K562 (cell line): ENCODE measurements around the gene GPX7. TPM values are rescaled to one million over a fixed set of nuclear protein-coding genes. Genes with fewer than 3 reads are reported as not detected.

Source experiments
- BRCA1 ChIP-seq, 2 experiments: fragments of 450-650 bp in 1 of 2; sonication (generic) in 1 of 2; formaldehyde crosslinking in 1 of 2; IDR thresholded peaks; 2 replicates each; pipeline versions ENCODE4 v1.5.0 to v1.6.1; 2017 to 2020; ENCODE audit warnings: mild to moderate bottlenecking in 1 of 2, missing genetic modification reagents in 1 of 2
- CC2D1A ChIP-seq: fragments of 450-650 bp; IDR thresholded peaks from 2 replicates; pipeline ENCODE4 v1.6.1; 2017; ENCODE audit warnings: mild to moderate bottlenecking
- FOXK2 ChIP-seq, 2 experiments: fragments of 450-650 bp; IDR thresholded peaks in 1 of 2; conservative IDR thresholded peaks in 1 of 2; 2 replicates each; pipeline ENCODE4 v1.6.1; 2016; ENCODE audit warnings: low read depth in 2 of 2, mild to moderate bottlenecking in 1 of 2
- MIER1 ChIP-seq: fragments of 450-650 bp; IDR thresholded peaks from 2 replicates; pipeline ENCODE4 v1.6.1; 2016; ENCODE audit warnings: antibody characterized with exemption, mild to moderate bottlenecking, low read depth
- MTA2 ChIP-seq: fragments of 450-650 bp; IDR thresholded peaks from 2 replicates; pipeline ENCODE4 v1.6.1; 2016; ENCODE audit warnings: low read depth
- NEUROD1 ChIP-seq: fragments of 150-350 bp; IDR thresholded peaks from 2 replicates; pipeline ENCODE4 v1.6.1; 2014; ENCODE audit warnings: borderline replicate concordance, low read length, low read depth; ENCODE audit not compliant: partially characterized antibody
- NFATC3 ChIP-seq: fragments of 450-650 bp; IDR thresholded peaks from 2 replicates; pipeline ENCODE4 v1.6.1; 2017; ENCODE audit warnings: mild to moderate bottlenecking
- POLR2AphosphoS5 ChIP-seq: IDR thresholded peaks from 2 replicates; pipeline ENCODE4 v1.6.1; 2011; ENCODE audit warnings: mild to moderate bottlenecking, low read depth, low read length, moderate library complexity; ENCODE audit not compliant: control insufficient read depth, insufficient read depth
- SIX5 ChIP-seq, 2 experiments: IDR thresholded peaks; 2 replicates each; pipeline ENCODE4 v1.6.1; 2011; ENCODE audit warnings: low read length in 2 of 2, borderline replicate concordance in 1 of 2, low read depth in 1 of 2, mild to moderate bottlenecking in 1 of 2, moderate library complexity in 1 of 2; ENCODE audit not compliant: insufficient read depth in 1 of 2
- SMARCE1 ChIP-seq: fragments of 450-650 bp; IDR thresholded peaks from 2 replicates; pipeline ENCODE4 v1.7.1; 2016; ENCODE audit warnings: mild to moderate bottlenecking
- SRSF3 ChIP-seq: fragments of 200-400 bp; formaldehyde crosslinking; IDR thresholded peaks from 2 replicates; pipeline ENCODE4 v1.6.1; 2016; ENCODE audit warnings: mild to moderate bottlenecking, low read length, moderate library complexity; ENCODE audit not compliant: insufficient read depth
- TCF15 ChIP-seq: fragments of 250-450 bp; sonication (Bioruptor Pico); IDR thresholded peaks from 2 replicates; pipeline ENCODE4 v1.8.0; 2022; ENCODE audit warnings: moderate library complexity, mild to moderate bottlenecking, inconsistent platforms
- THRB ChIP-seq: fragments of 450-650 bp; formaldehyde crosslinking; conservative IDR thresholded peaks from 2 replicates; pipeline ENCODE4 v1.4.0; 2022; ENCODE audit warnings: mild to moderate bottlenecking, missing genetic modification characterization
- U2AF1 ChIP-seq: fragments of 200-400 bp; formaldehyde crosslinking; optimal IDR thresholded peaks from 2 replicates; pipeline ENCODE3; 2017; ENCODE audit warnings: mild to moderate bottlenecking, low read depth, low read length, moderate library complexity
- ZBTB1 ChIP-seq: sonication (generic); formaldehyde crosslinking; IDR thresholded peaks from 2 replicates; pipeline ENCODE4 v1.8.1; 2023; ENCODE audit warnings: missing genetic modification reagents, low read depth, mild to moderate bottlenecking, borderline replicate concordance
- ZFP36 ChIP-seq: fragments of 150-350 bp; IDR thresholded peaks from 2 replicates; pipeline ENCODE4 v1.6.1; 2018; ENCODE audit warnings: low read length, low read depth; ENCODE audit not compliant: partially characterized antibody
- ZNF507 ChIP-seq: conservative IDR thresholded peaks from 2 replicates; pipeline ENCODE4 v1.6.1; 2017; ENCODE audit warnings: missing genetic modification characterization, missing compliant biosample characterization
- ZNF77 ChIP-seq: fragments of 250-450 bp; sonication (Bioruptor Pico); IDR thresholded peaks from 2 replicates; pipeline ENCODE4 v1.5.0; 2020
- ZNF830 ChIP-seq: fragments of 250-450 bp; sonication (Bioruptor Pico); IDR thresholded peaks from 2 replicates; pipeline ENCODE4 v1.5.0; 2021; ENCODE audit warnings: mild to moderate bottlenecking
- polyA plus RNA-seq, 8 experiments: library from polyadenylated mRNA; depleted of rRNA in 4 of 8; stranded (reverse) in 5 of 8; unstranded in 3 of 8; fragments of >200 nt; fragmentation: Nextera tagmentation in 2 of 8; fragmentation: Illumina TruSeq in 1 of 8; extraction: Ambion mirVana in 2 of 8; extraction: Trizol in 1 of 8; gene quantifications; 2 replicates each; pipeline versions ENCODE4 v1.2.1 to v1.2.3, GENCODE V29; 2011 to 2014; ENCODE audit warnings: inconsistent platforms in 1 of 8, missing spikeins in 1 of 8
- total RNA-seq, 7 experiments: library from RNA; depleted of rRNA in 6 of 7; stranded (reverse); fragments of >200 nt in 6 of 7; fragmentation: Illumina TruSeq in 2 of 7; extraction: Trizol in 2 of 7; gene quantifications; 2 replicates each; pipeline versions ENCODE4 v1.2.1 to v1.2.3, GENCODE V29; 2011 to 2021; ENCODE audit warnings: low replicate concordance in 1 of 7
- TF ChIP-seq, protein P1 (sequence below): fragments of 450-650 bp; IDR thresholded peaks from 2 replicates; pipeline ENCODE4 v1.6.1; 2016
- TF ChIP-seq, protein P2 (sequence below): sonication (generic); formaldehyde crosslinking; IDR thresholded peaks from 2 replicates; pipeline ENCODE4 v1.8.1; 2023; ENCODE audit warnings: missing genetic modification reagents, mild to moderate bottlenecking, borderline replicate concordance

Gene GPX7
- total and polyA plus RNA-seq, 9 of the 15 experiments (the other 6 are each of a cell fraction or from before 2014, with no cell fraction given) = 0.08 TPM; not detected in 8

DNA sequence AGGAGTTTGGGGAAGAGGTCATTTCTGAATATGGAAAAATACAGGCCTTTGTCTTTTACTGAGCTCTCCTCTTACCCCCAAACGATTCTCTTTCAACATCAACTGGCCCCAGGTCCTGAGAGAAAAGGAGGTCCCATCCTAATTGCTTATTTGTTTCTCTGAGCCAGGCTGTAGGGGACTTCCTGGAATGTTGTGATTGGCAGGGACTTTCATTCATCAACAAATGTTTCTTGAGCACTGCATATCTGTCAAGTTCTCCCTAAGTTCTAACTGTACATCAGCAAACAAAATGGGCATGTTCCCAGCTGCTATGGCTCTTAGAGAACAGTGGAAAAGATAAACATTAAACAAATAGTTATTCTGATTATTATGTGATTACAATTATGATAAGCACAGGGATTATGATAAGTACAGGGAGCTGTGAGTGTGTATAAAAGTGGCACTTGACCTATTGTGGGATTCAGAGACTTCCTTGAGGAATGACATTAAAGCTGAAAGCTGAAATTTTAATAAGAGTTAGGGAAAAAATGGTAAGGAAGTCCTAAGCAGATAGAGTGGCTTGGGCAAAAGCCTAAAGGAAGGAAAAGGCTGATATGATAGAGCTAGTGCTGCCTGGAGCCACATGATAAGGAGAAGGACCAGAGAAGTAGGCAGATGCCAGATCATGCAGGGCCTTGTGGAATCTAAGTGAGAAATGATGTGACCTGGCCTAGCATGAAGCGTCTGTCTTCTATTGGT, 11.6 kb downstream of the GPX7 start (continued):
- TF ChIP-seq TCF15 (CRISPR knock-in tag) (no peak), SMARCE1 (peak; percentile 94), ZNF830 (CRISPR knock-in tag) (no peak), U2AF1 (no peak), ZFP36 (peak; percentile 93), BRCA1 (IDR thresholded peaks at IDR 0.05) (no peak), BRCA1 (CRISPR knock-in tag; IDR thresholded peaks at IDR 0.05) (no peak), ZNF507 (tag) (no peak), MIER1 (no peak), FOXK2 (conservative IDR thresholded peaks at IDR 0.05 in 1 of 2, IDR thresholded peaks at IDR 0.05 in 1 of 2; ENCODE audit: low read depth in 2 of 2) (no peak), NEUROD1 (peak; percentile 57), CC2D1A (peak; percentile 88; the same call in 1 of the 2 replicates), SRSF3 (no peak), POLR2AphosphoS5 (peak; percentile 92), MTA2 (peak; percentile 93), THRB (CRISPR knock-in tag) (no peak), SIX5 (IDR thresholded peaks at IDR 0.05; ENCODE audit: borderline replicate concordance in 1 of 2, insufficient read depth in 1 of 2, low read depth in 1 of 2, low read length in 2 of 2) (no peak), ZBTB1 (CRISPR knock-in tag) (no peak), NFATC3 (0 out of 2 replicates have a peak, but pooled peaks have one; percentile 60), ZNF77 (CRISPR knock-in tag) (no peak)
- TF ChIP-seq, protein P1, sequence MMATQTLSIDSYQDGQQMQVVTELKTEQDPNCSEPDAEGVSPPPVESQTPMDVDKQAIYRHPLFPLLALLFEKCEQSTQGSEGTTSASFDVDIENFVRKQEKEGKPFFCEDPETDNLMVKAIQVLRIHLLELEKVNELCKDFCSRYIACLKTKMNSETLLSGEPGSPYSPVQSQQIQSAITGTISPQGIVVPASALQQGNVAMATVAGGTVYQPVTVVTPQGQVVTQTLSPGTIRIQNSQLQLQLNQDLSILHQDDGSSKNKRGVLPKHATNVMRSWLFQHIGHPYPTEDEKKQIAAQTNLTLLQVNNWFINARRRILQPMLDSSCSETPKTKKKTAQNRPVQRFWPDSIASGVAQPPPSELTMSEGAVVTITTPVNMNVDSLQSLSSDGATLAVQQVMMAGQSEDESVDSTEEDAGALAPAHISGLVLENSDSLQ = peak; percentile 91
- TF ChIP-seq, protein P2, sequence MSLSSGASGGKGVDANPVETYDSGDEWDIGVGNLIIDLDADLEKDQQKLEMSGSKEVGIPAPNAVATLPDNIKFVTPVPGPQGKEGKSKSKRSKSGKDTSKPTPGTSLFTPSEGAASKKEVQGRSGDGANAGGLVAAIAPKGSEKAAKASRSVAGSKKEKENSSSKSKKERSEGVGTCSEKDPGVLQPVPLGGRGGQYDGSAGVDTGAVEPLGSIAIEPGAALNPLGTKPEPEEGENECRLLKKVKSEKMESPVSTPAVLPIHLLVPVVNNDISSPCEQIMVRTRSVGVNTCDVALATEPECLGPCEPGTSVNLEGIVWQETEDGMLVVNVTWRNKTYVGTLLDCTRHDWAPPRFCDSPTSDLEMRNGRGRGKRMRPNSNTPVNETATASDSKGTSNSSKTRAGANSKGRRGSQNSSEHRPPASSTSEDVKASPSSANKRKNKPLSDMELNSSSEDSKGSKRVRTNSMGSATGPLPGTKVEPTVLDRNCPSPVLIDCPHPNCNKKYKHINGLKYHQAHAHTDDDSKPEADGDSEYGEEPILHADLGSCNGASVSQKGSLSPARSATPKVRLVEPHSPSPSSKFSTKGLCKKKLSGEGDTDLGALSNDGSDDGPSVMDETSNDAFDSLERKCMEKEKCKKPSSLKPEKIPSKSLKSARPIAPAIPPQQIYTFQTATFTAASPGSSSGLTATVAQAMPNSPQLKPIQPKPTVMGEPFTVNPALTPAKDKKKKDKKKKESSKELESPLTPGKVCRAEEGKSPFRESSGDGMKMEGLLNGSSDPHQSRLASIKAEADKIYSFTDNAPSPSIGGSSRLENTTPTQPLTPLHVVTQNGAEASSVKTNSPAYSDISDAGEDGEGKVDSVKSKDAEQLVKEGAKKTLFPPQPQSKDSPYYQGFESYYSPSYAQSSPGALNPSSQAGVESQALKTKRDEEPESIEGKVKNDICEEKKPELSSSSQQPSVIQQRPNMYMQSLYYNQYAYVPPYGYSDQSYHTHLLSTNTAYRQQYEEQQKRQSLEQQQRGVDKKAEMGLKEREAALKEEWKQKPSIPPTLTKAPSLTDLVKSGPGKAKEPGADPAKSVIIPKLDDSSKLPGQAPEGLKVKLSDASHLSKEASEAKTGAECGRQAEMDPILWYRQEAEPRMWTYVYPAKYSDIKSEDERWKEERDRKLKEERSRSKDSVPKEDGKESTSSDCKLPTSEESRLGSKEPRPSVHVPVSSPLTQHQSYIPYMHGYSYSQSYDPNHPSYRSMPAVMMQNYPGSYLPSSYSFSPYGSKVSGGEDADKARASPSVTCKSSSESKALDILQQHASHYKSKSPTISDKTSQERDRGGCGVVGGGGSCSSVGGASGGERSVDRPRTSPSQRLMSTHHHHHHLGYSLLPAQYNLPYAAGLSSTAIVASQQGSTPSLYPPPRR (CRISPR knock-in tag) = no peak
